ENCODE measurements around the gene RGS7. TPM values are rescaled to one million over a fixed set of nuclear protein-coding genes. Genes with fewer than 3 reads are reported as not detected.

Gene RGS7
- polyA plus RNA-seq, 1 donor from 2014 or later: 24.2 TPM

GRCh38 chr1:240931031-240931430 is 426.0 kb downstream of the RGS7 start:
- Histone ChIP-seq H4K20me1 (ENCODE audit: insufficient read depth) (no peaks in the 10 kb centered on the region), H3K27me3 (ENCODE audit: insufficient read depth, low read depth, low read length) (no peaks in the 10 kb centered on the region), H3K9me3 (ENCODE audit: low read length) (no peaks in the 10 kb centered on the region), H3F3A (ENCODE audit: insufficient read depth, low read length, poor library complexity, severe bottlenecking) (no peaks in the 10 kb centered on the region), H3K4me3 (ENCODE audit: low read length) (no peak overlapping the region), H3K79me2 (replicated peaks; ENCODE audit: insufficient read depth, low read length) (no peaks in the 10 kb centered on the region), H3K36me3 (ENCODE audit: insufficient read depth, low read length) (no peaks in the 10 kb centered on the region), H3K27ac (ENCODE audit: low read length) (no peak overlapping the region), H2AFZ (ENCODE audit: low read depth, low read length) (no peak overlapping the region), H3K9me2 (ENCODE audit: insufficient read depth, low read length) (no peaks in the 10 kb centered on the region), H3K4me2 (ENCODE audit: low read length) (no peak overlapping the region), H3K9ac (ENCODE audit: low read length) (no peak overlapping the region)
- TF ChIP-seq POLR2AphosphoS5 (IDR thresholded peaks at IDR 0.05): no peak
- no peak for TF ChIP-seq MXI1 (conservative IDR thresholded peaks at IDR 0.05; ENCODE audit: poor library complexity, severe bottlenecking)
- TF ChIP-seq, protein P1, sequence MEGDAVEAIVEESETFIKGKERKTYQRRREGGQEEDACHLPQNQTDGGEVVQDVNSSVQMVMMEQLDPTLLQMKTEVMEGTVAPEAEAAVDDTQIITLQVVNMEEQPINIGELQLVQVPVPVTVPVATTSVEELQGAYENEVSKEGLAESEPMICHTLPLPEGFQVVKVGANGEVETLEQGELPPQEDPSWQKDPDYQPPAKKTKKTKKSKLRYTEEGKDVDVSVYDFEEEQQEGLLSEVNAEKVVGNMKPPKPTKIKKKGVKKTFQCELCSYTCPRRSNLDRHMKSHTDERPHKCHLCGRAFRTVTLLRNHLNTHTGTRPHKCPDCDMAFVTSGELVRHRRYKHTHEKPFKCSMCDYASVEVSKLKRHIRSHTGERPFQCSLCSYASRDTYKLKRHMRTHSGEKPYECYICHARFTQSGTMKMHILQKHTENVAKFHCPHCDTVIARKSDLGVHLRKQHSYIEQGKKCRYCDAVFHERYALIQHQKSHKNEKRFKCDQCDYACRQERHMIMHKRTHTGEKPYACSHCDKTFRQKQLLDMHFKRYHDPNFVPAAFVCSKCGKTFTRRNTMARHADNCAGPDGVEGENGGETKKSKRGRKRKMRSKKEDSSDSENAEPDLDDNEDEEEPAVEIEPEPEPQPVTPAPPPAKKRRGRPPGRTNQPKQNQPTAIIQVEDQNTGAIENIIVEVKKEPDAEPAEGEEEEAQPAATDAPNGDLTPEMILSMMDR (IDR thresholded peaks at IDR 0.05; ENCODE audit: poor library complexity, severe bottlenecking): no peak
- TF ChIP-seq REST (IDR thresholded peaks at IDR 0.05; ENCODE audit: borderline replicate concordance): no peak
- TF ChIP-seq TAF1 (IDR thresholded peaks at IDR 0.05; ENCODE audit: low read depth): no peak
- TF ChIP-seq SMC3 (conservative IDR thresholded peaks at IDR 0.05; ENCODE audit: poor library complexity): no peak
- no peak for TF ChIP-seq RAD21 (conservative IDR thresholded peaks at IDR 0.05)
- TF ChIP-seq EP300 (conservative IDR thresholded peaks at IDR 0.05; ENCODE audit: poor library complexity, severe bottlenecking): no peak
- no peak for TF ChIP-seq EZH2 (IDR thresholded peaks at IDR 0.05; ENCODE audit: borderline replicate concordance, insufficient read depth, low read length, poor library complexity, severe bottlenecking)

DNA sequence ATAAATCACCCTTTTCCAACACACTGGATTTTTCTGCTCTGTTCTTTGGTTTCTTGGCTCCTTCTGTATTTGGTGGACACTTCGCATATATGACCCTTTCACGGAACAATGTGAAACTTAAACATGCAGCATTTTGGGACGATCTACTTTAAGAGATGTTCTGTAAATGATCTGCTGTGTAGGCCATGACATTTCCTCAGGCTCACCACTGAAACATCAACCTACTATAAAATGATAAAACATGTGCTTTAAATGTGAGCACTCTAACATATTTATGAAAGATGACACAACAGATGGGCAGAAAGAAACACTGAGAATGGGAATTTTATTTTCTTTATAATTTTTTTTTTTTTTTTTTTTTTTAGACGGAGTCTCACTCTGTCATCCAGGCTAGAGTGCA is 428.7 kb downstream of the RGS7 start:
- Histone ChIP-seq H3K9me3 (ENCODE audit: low read length) (no peaks in the 10 kb centered on the region), H3K27ac (ENCODE audit: low read length) (no peak overlapping the region), H3K36me3 (ENCODE audit: insufficient read depth, low read length) (no peaks in the 10 kb centered on the region), H3K79me2 (replicated peaks; ENCODE audit: insufficient read depth, low read length) (no peaks in the 10 kb centered on the region), H4K20me1 (ENCODE audit: insufficient read depth) (no peaks in the 10 kb centered on the region), H3F3A (ENCODE audit: insufficient read depth, low read length, poor library complexity, severe bottlenecking) (no peaks in the 10 kb centered on the region), H3K4me2 (ENCODE audit: low read length) (no peak overlapping the region), H2AFZ (ENCODE audit: low read depth, low read length) (no peak overlapping the region), H3K4me3 (ENCODE audit: low read length) (no peak overlapping the region), H3K9me2 (ENCODE audit: insufficient read depth, low read length) (no peaks in the 10 kb centered on the region), H3K27me3 (ENCODE audit: insufficient read depth, low read depth, low read length) (no peaks in the 10 kb centered on the region), H3K9ac (ENCODE audit: low read length) (no peak overlapping the region)
- TF ChIP-seq RAD21 (conservative IDR thresholded peaks at IDR 0.05): no peak
- no peak for TF ChIP-seq MXI1 (conservative IDR thresholded peaks at IDR 0.05; ENCODE audit: poor library complexity, severe bottlenecking)
- no peak for TF ChIP-seq REST (IDR thresholded peaks at IDR 0.05; ENCODE audit: borderline replicate concordance)
- no peak for TF ChIP-seq SMC3 (conservative IDR thresholded peaks at IDR 0.05; ENCODE audit: poor library complexity)
- TF ChIP-seq POLR2AphosphoS5 (IDR thresholded peaks at IDR 0.05): no peak
- no peak for TF ChIP-seq EZH2 (IDR thresholded peaks at IDR 0.05; ENCODE audit: borderline replicate concordance, insufficient read depth, low read length, poor library complexity, severe bottlenecking)
- TF ChIP-seq, protein P1 (IDR thresholded peaks at IDR 0.05; ENCODE audit: poor library complexity, severe bottlenecking): no peak
- TF ChIP-seq EP300 (conservative IDR thresholded peaks at IDR 0.05; ENCODE audit: poor library complexity, severe bottlenecking): no peak
